Stomach (tissue), 9 donors: ENCODE results near the gene DIDO1. TPM values are rescaled to one million over a fixed set of nuclear protein-coding genes. Genes with fewer than 3 reads are reported as not detected.

Experiments
- DNase-seq, 2 donors: peaks; one replicate each; pipeline versions ENCODE4 v3.0.0 to v3.0.0-alpha.2; 2013 to 2019
- H3K27ac ChIP-seq, 5 donors: fragments of 200-600 bp in 4 of 5; sonication (generic) in 4 of 5; one replicate each; pipeline ENCODE4 v1.5.1; 2013 to 2019; ENCODE audit warnings: mild to moderate bottlenecking in 1 of 5, moderate library complexity in 1 of 5
- H3K27me3 ChIP-seq, 3 donors: fragments of 200-600 bp; sonication (generic); one replicate each; pipeline ENCODE4 v1.5.1; 2017 to 2019; ENCODE audit warnings: mixed run types in 1 of 3
- H3K36me3 ChIP-seq, 4 donors: fragments of 200-600 bp; sonication (generic); 1 replicate in 3 of 4; 2 replicates in 1 of 4; pipeline ENCODE4 v1.5.1; 2016 to 2019
- H3K4me1 ChIP-seq, 4 donors: fragments of 200-600 bp; sonication (generic); one replicate each; pipeline ENCODE4 v1.5.1; 2016 to 2019
- H3K4me3 ChIP-seq, 4 donors: fragments of 200-600 bp; sonication (generic) in 3 of 4; one replicate each; pipeline ENCODE4 v1.5.1; 2016 to 2019; ENCODE audit warnings: mild to moderate bottlenecking in 1 of 4
- H3K9me3 ChIP-seq, 4 donors: fragments of 200-600 bp; sonication (generic); one replicate each; pipeline ENCODE4 v1.5.1; 2016 to 2019
- EP300 ChIP-seq: sonication (generic); formaldehyde crosslinking; IDR thresholded peaks from one replicate; pipeline ENCODE4 v1.6.1; 2017; ENCODE audit warnings: antibody characterized with exemption
- POLR2A ChIP-seq, 4 donors: fragments of 450-650 bp; IDR thresholded peaks; one replicate each; pipeline ENCODE4 v1.6.1; 2016; ENCODE audit warnings: antibody characterized with exemption in 4 of 4, control low read depth in 2 of 4, mild to moderate bottlenecking in 1 of 4, moderate library complexity in 1 of 4
- POLR2AphosphoS5 ChIP-seq, 3 donors: sonication (generic); formaldehyde crosslinking; IDR thresholded peaks; one replicate each; pipeline ENCODE4 v1.6.1; 2016; ENCODE audit warnings: antibody characterized with exemption in 3 of 3
- whole genome bisulfite sequencing, 5 donors: extraction: QIAGEN DNeasy Blood & Tissue Kit in 3 of 5; methylation state at CpG; one replicate each; pipeline versions ENCODE4 v1.1.5 to v1.1.7; 2013 to 2018; 5-methylcytosine and 5-hydroxymethylcytosine counted together
- intact Hi-C: fragments of 100-400 bp; cut with DNase I; formaldehyde crosslinking; loops from one replicate; pipeline ENCODE4 v1.15.1; 2023; ENCODE audit warnings: low total_unique reads
- polyA plus RNA-seq, 3 donors: library from polyadenylated mRNA; stranded (reverse); fragments of 200-250 nt; gene quantifications; one replicate each; pipeline ENCODE4 v1.2.3, GENCODE V29; 2013
- total RNA-seq, 5 donors: library from RNA; depleted of rRNA; stranded (reverse); fragments of >200 nt; gene quantifications; one replicate each; pipeline versions ENCODE4 v1.1.0 to v1.2.3, GENCODE V29; 2014 to 2016
- TF ChIP-seq, protein P1 (sequence below), 7 experiments: fragments of 450-650 bp in 4 of 7; fragments of 200-600 bp in 3 of 7; sonication (generic) in 3 of 7; IDR thresholded peaks; one replicate each; pipeline ENCODE4 v1.5.1; 2016 to 2019; ENCODE audit warnings: antibody characterized with exemption in 7 of 7, control low read depth in 2 of 7, mild to moderate bottlenecking in 1 of 7
- donor health status: healthy with polysubstance abuse.
- donor health status: Bipolar disorder and iron deficiency.
- donor health status: healthy.

The DIDO1 gene
- total and polyA plus RNA-seq, 8 donors: 8.1 to 117 (median 57.7) TPM

DNA sequence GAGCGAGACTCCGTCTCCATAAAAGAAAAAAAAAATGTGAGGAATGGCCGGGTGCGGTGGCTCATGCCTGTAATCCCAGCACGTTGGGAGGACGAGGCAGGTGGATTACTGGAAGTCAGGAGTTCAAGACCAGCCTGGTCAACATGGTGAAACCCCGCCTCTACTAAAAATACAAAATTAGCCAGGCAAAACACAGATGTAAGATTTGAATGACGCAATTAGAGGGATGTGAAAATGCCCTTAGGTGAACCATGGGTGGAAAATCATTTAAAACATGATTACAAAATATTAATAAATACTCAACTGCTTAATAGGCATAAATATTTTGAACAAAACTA lies 88.5 kb downstream of the DIDO1 start:
- H3K36me3 ChIP-seq: no peaks in the 10 kb centered on the region
- H3K27ac ChIP-seq: no peak overlapping the region
- no peak for DNase-seq
- H3K4me1 ChIP-seq: peaks cover 0 to 15% (median 7%) of the 10 kb centered on the region in 4 donors
- intact Hi-C loops: no loop called here
- H3K9me3 ChIP-seq: no peaks in the 10 kb centered on the region
- TF ChIP-seq POLR2A (IDR thresholded peaks at IDR 0.05) (no peak), POLR2AphosphoS5 (IDR thresholded peaks at IDR 0.05) (no peak), EP300 (no peak)
- TF ChIP-seq, protein P1, sequence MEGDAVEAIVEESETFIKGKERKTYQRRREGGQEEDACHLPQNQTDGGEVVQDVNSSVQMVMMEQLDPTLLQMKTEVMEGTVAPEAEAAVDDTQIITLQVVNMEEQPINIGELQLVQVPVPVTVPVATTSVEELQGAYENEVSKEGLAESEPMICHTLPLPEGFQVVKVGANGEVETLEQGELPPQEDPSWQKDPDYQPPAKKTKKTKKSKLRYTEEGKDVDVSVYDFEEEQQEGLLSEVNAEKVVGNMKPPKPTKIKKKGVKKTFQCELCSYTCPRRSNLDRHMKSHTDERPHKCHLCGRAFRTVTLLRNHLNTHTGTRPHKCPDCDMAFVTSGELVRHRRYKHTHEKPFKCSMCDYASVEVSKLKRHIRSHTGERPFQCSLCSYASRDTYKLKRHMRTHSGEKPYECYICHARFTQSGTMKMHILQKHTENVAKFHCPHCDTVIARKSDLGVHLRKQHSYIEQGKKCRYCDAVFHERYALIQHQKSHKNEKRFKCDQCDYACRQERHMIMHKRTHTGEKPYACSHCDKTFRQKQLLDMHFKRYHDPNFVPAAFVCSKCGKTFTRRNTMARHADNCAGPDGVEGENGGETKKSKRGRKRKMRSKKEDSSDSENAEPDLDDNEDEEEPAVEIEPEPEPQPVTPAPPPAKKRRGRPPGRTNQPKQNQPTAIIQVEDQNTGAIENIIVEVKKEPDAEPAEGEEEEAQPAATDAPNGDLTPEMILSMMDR (IDR thresholded peaks at IDR 0.05): no peak
- WGBS, 5 donors: 79 to 93% (median 86%) methylated on average over 8 of the region's 8 CpGs
- H3K4me3 ChIP-seq: no peak overlapping the region
- peaks cover 0 to 17% (median 0%) of the 10 kb centered on the region in 3 donors for H3K27me3 ChIP-seq

DNA sequence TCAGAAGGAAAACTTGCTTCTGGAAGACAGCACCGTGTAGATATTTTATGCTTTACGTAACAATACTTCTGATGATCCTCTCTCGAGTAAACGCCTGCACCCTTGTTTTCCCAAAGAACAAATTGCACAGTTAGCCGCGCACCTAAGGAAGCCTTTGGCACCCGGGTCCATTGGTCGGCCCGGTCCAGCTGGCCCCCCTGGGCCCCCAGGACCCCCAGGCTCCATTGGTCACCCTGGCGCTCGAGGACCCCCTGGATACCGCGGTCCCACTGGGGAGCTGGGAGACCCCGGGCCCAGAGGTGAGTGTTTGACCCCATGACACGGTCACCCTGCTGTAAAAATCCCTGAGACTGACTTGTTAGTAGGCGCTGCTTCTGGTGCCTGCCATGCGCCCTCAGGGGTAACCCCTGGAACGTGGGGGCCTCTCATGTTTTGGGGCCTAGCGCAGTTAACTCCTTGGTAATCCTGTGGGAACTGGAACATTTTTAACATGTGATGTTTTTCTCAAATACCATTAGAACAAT lies 89.3 kb downstream of the DIDO1 start:
- H3K9me3 ChIP-seq: no peaks in the 10 kb centered on the region
- peaks cover 0 to 17% (median 0%) of the 10 kb centered on the region in 3 donors for H3K27me3 ChIP-seq
- H3K4me1 ChIP-seq: peaks cover 7 to 22% (median 15%) of the 10 kb centered on the region in 4 donors
- no peak overlapping the region for H3K4me3 ChIP-seq
- no peaks in the 10 kb centered on the region for H3K36me3 ChIP-seq
- no peak overlapping the region for H3K27ac ChIP-seq
- TF ChIP-seq EP300 (no peak), POLR2A (IDR thresholded peaks at IDR 0.05) (no peak), POLR2AphosphoS5 (IDR thresholded peaks at IDR 0.05) (no peak)
- TF ChIP-seq, protein P1 (IDR thresholded peaks at IDR 0.05): no peak
- 88 to 96% (median 92%) methylated on average over 19 of the region's 19 CpGs for WGBS, 5 donors
- DNase-seq: no peak
- intact Hi-C loops: no loop called here

DNA sequence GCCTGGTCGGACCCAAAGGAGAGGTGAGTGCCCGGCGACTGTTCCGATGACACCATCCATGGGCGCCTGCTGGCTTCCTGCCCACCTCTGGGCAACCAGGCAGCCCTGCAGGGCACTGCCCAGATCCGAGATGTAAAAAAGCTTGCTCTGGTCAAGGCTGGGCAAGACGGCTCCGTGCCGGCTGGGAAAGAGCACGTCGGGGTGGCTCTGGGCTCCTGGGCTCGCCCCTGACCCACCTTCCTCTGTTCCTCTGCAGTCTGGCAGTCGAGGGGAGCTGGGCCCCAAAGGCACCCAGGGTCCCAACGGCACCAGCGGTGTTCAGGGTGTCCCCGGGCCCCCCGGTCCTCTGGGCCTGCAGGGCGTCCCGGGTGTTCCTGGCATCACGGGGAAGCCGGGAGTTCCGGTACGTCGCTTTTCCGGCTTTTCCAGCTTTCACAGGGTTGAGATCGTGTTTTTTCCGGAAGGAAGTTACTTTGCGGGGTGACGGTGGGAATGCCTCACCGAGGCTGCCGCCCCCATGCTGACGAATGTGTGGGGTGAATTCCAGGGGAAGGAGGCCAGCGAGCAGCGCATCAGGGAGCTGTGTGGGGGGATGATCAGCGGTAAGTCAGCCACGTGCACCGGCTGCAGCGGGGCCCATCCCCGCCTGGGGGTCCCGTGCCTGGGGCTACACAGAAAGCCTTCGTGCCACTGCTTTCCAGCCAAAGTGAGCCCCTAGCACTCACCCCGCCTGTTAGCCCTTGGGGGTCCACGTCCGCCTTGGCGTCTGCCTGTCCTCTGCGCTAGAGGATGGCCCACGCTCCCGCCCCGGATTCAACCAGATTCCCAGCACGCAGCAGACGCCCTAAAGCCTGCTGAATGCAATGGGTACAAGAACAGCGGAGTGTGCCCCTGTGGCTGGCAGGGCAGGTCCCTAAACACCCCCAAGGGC lies 90.1 kb downstream of the DIDO1 start:
- peak in 1 of 2 donors; percentile 55 for DNase-seq
- intact Hi-C loops: no loop called here

More for the DNA sequence above, 90.1 kb downstream of the DIDO1 start:
- no peak overlapping the region for H3K4me3 ChIP-seq
- H3K27me3 ChIP-seq: peaks cover 0 to 17% (median 0%) of the 10 kb centered on the region in 3 donors
- TF ChIP-seq POLR2AphosphoS5 (IDR thresholded peaks at IDR 0.05): no peak
- TF ChIP-seq, protein P1 (IDR thresholded peaks at IDR 0.05): no peak
- TF ChIP-seq EP300: no peak
- TF ChIP-seq POLR2A (IDR thresholded peaks at IDR 0.05): no peak
- H3K4me1 ChIP-seq: peaks cover 13 to 30% (median 23%) of the 10 kb centered on the region in 4 donors
- H3K36me3 ChIP-seq: no peaks in the 10 kb centered on the region
- no peaks in the 10 kb centered on the region for H3K9me3 ChIP-seq
- no peak overlapping the region for H3K27ac ChIP-seq
- 76 to 88% (median 82%) methylated on average over 36 to 52 of the region's 52 CpGs for WGBS, 5 donors
